Fibroblast of mammary gland (primary cell): ENCODE results near the gene HID1.

Source experiments
- DNase-seq: peaks from one replicate; pipeline ENCODE4 v3.0.0-alpha.2; 2010; ENCODE audit warnings: low read depth
- H3K4me3 ChIP-seq: 2 replicates; pipeline ENCODE4 v1.5.1; 2011; ENCODE audit warnings: low read depth, mild to moderate bottlenecking, low read length, moderate library complexity; ENCODE audit not compliant: control insufficient read depth
- TF ChIP-seq, protein P1 (sequence below): conservative IDR thresholded peaks from 2 replicates; pipeline ENCODE4 v1.5.1; 2011; ENCODE audit warnings: low read depth, low read length, inconsistent platforms; ENCODE audit not compliant: control insufficient read depth, insufficient read depth

The HID1 gene

DNA sequence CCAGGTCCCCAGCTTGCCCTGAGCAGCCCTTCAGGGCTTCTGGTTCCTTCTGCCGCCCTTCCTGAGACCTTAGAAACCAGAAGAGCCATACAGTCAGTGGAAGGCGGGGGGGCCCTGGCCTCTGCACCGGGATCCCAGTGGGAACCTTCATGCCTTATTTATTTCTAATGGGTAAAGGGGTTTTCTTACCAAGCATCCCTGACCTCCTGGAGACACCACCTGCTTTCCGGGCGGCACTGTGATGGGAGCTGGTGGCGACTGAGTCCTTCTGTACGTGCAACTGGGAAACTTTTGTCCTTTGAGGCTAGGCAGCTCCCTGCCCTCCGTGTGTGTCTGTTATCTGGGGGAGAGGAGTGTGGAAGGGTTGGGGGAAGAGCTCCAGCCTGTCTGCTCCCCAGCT is 32.7 kb upstream of the HID1 start:
- no peak for DNase-seq
- H3K4me3 ChIP-seq = no peak overlapping the region
- TF ChIP-seq, protein P1, sequence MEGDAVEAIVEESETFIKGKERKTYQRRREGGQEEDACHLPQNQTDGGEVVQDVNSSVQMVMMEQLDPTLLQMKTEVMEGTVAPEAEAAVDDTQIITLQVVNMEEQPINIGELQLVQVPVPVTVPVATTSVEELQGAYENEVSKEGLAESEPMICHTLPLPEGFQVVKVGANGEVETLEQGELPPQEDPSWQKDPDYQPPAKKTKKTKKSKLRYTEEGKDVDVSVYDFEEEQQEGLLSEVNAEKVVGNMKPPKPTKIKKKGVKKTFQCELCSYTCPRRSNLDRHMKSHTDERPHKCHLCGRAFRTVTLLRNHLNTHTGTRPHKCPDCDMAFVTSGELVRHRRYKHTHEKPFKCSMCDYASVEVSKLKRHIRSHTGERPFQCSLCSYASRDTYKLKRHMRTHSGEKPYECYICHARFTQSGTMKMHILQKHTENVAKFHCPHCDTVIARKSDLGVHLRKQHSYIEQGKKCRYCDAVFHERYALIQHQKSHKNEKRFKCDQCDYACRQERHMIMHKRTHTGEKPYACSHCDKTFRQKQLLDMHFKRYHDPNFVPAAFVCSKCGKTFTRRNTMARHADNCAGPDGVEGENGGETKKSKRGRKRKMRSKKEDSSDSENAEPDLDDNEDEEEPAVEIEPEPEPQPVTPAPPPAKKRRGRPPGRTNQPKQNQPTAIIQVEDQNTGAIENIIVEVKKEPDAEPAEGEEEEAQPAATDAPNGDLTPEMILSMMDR = no peak

DNA sequence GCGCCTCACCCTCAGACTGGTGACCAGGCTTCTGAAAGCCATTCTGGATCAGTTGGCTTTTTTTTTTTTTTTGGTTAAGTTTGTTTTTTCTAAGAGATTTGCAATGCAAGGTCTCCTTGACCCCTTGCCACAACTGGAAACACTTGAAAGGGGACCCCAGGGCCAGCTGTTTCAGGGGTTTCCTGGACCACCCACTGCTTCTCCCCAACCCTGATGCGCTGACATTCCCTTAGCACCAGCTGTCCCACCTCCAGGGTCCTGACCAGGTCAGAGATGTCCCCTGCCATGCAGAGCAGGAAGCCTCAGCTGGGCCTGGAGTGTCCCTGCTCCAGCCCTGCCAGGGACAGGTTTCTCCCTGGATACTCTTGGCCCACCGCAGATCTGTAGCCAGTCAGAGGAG is 31.8 kb upstream of the HID1 start:
- TF ChIP-seq, protein P1 = no peak
- no peak overlapping the region for H3K4me3 ChIP-seq
- DNase-seq = no peak

DNA sequence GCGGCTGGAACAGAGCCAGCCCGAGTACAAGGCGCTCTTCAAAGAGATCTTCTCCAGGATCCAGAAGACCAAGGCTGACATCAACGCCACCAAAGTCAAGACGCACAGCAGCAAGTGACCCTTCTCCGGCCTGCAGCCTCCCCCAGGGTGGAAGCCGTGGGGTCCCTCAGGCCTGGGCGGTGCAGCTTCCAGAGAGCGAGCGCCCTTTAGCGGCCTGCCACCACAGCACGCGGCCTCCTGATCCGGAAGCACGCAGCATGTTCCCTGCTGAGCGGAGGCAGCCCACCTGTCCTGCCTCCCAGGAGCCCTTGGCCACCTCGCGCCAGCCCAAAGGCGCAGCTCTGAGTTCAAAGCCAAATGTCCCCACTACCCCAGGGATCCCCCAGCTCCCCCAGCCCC is 31.4 kb upstream of the HID1 start:
- DNase-seq = no peak
- TF ChIP-seq, protein P1 = no peak
- H3K4me3 ChIP-seq = no peak overlapping the region

DNA sequence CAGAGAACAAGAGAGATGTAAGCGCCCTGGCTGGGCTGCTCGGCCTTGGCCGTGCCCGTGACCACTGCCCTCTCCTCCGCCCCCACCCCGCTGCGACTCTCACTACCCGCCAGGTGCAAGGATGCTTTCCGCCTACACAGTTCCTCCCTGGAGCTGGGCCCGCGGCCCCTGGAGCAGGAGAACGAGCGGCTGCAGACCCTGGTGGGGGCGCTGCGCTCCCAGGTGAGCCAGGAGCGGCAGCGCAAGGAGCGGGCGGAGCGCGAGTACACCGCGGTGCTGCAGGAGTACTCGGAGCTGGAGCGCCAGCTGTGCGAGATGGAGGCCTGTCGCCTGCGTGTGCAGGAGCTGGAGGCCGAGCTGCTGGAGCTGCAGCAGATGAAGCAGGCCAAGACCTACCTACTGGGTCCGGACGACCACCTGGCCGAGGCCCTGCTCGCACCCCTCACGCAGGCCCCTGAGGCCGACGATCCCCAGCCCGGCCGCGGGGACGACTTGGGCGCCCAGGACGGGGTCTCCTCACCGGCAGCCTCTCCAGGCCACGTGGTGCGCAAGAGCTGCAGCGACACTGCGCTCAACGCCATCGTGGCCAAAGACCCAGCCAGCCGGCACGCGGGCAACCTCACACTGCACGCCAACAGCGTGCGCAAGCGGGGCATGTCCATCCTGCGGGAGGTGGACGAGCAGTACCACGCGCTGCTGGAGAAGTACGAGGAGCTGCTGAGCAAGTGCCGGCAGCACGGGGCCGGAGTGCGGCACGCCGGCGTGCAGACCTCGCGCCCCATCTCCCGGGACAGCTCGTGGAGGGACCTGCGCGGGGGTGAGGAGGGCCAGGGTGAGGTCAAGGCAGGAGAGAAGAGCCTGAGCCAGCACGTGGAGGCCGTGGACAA is 30.8 kb upstream of the HID1 start:
- TF ChIP-seq, protein P1 = no peak
- DNase-seq = no peak
- H3K4me3 ChIP-seq = no peak overlapping the region

DNA sequence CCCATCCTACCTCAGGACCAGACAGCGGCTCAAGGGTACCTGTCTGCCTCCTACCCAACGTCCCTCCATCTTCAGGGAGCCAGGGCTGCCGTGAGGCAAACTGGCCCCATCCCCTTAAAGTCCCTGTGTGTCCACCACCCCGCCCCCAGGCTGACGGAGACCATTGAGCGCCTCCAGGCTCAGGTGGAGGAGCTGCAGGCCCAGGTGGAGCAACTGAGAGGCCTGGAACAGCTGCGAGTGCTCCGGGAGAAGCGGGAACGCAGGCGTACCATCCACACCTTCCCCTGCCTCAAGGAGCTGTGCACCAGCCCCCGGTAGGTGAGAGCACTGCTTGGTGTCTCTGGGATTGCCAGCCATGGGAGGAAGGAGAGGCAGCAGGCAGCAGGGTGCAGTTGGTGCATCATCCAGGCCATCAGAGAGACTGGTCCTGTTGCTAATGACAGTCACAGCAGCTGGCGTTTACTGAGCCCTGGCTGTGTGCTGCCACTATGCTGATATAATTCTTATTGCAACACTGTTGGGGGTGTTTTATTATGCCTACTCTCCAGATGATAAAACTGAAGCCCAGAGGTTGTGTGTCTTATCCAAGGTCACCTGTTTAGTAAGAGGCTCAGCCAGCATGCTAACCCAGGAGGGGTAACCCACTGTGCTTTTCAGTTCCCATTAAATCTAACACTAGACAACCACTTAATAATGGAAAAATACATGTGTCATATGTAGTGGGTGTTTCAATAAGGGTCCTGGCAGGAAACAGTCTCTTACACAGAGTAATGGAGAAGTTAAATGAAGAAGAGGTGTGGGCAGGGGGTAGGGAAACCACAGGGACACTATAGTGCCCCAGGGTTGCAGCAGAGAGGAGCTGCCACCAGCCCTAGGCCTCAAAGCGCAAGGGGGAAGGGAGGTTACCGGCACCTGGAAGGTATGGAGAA is 29.6 kb upstream of the HID1 start:
- DNase-seq = no peak
- no peak overlapping the region for H3K4me3 ChIP-seq
- TF ChIP-seq, protein P1 = no peak

DNA sequence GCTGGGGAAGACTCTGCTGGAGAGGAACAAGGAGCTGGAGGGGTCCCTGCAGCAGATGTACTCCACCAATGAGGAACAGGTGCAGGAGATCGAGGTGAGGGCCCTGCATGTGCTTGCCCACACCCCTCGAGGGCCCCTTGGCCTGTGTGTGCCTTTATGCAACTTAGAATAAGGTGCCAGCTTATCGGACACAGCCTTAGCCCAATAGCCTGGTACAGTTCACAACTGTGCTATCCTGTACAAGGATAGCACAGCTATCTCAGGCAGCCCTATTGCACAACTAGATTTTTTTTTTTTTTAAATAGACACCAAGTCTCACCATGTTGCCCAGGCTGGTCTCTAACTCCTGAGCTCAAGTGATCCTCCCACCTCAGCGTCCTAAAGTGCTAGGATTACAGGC is 27.0 kb upstream of the HID1 start:
- DNase-seq = no peak
- TF ChIP-seq, protein P1 = no peak
- no peak overlapping the region for H3K4me3 ChIP-seq
